ENCODE measurements around the gene KCNK10.

The KCNK10 gene

GRCh38 chr14:88191605-88192004 lies 131.5 kb downstream of the KCNK10 start:
- Histone ChIP-seq H2AFZ (ENCODE audit: low read length) (0 out of 2 replicates have a peak overlapping the region, but pooled peaks have one; percentile 28), H3K9me2 (replicated peaks; ENCODE audit: low read depth, low read length) (no peaks in the 10 kb centered on the region), H3K27me3 (ENCODE audit: insufficient read depth, low read length, poor library complexity, severe bottlenecking) (no peaks in the 10 kb centered on the region), H3K36me3 (ENCODE audit: insufficient read depth, low read length) (no peaks in the 10 kb centered on the region), H3K4me2 (ENCODE audit: low read depth, low read length, poor library complexity, severe bottlenecking) (no peak overlapping the region), H3K79me2 (ENCODE audit: insufficient read depth, low read length) (no peaks in the 10 kb centered on the region), H3K9me3 (ENCODE audit: insufficient read depth, low read depth, low read length) (no peaks in the 10 kb centered on the region), H3F3A (ENCODE audit: low read depth) (no peaks in the 10 kb centered on the region), H3K4me3 (ENCODE audit: low read length, poor library complexity, severe bottlenecking) (no peak overlapping the region), H3K4me1 (ENCODE audit: insufficient read depth, low read length, poor library complexity, severe bottlenecking) (no peaks in the 10 kb centered on the region), H3K9ac (ENCODE audit: low read depth, low read length, poor library complexity, severe bottlenecking) (no peak overlapping the region), H4K20me1 (ENCODE audit: insufficient read depth, low read length, poor library complexity, severe bottlenecking) (no peaks in the 10 kb centered on the region)
- TF ChIP-seq, protein P1, sequence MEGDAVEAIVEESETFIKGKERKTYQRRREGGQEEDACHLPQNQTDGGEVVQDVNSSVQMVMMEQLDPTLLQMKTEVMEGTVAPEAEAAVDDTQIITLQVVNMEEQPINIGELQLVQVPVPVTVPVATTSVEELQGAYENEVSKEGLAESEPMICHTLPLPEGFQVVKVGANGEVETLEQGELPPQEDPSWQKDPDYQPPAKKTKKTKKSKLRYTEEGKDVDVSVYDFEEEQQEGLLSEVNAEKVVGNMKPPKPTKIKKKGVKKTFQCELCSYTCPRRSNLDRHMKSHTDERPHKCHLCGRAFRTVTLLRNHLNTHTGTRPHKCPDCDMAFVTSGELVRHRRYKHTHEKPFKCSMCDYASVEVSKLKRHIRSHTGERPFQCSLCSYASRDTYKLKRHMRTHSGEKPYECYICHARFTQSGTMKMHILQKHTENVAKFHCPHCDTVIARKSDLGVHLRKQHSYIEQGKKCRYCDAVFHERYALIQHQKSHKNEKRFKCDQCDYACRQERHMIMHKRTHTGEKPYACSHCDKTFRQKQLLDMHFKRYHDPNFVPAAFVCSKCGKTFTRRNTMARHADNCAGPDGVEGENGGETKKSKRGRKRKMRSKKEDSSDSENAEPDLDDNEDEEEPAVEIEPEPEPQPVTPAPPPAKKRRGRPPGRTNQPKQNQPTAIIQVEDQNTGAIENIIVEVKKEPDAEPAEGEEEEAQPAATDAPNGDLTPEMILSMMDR (conservative IDR thresholded peaks at IDR 0.05; ENCODE audit: low read length), result no peak
- TF ChIP-seq EZH2phosphoT487 (IDR thresholded peaks at IDR 0.05; ENCODE audit: borderline replicate concordance), result no peak

GRCh38 chr14:88189417-88190191 lies 133.5 kb downstream of the KCNK10 start:
- Histone ChIP-seq H3K4me1 (ENCODE audit: insufficient read depth, low read length, poor library complexity, severe bottlenecking) (no peaks in the 10 kb centered on the region), H2AFZ (ENCODE audit: low read length) (peak overlapping the region; percentile 59), H3K4me3 (ENCODE audit: low read length, poor library complexity, severe bottlenecking) (no peak overlapping the region), H3K4me2 (ENCODE audit: low read depth, low read length, poor library complexity, severe bottlenecking) (peak overlapping the region; percentile 20), H3K27me3 (ENCODE audit: insufficient read depth, low read length, poor library complexity, severe bottlenecking) (no peaks in the 10 kb centered on the region), H3F3A (ENCODE audit: low read depth) (no peaks in the 10 kb centered on the region), H3K36me3 (ENCODE audit: insufficient read depth, low read length) (no peaks in the 10 kb centered on the region), H3K9me3 (ENCODE audit: insufficient read depth, low read depth, low read length) (no peaks in the 10 kb centered on the region), H3K9me2 (replicated peaks; ENCODE audit: low read depth, low read length) (no peaks in the 10 kb centered on the region), H4K20me1 (ENCODE audit: insufficient read depth, low read length, poor library complexity, severe bottlenecking) (no peaks in the 10 kb centered on the region), H3K9ac (ENCODE audit: low read depth, low read length, poor library complexity, severe bottlenecking) (no peak overlapping the region), H3K79me2 (ENCODE audit: insufficient read depth, low read length) (no peaks in the 10 kb centered on the region)
- no peak for TF ChIP-seq EZH2phosphoT487 (IDR thresholded peaks at IDR 0.05; ENCODE audit: borderline replicate concordance)
- TF ChIP-seq, protein P1 (conservative IDR thresholded peaks at IDR 0.05; ENCODE audit: low read length), result peak; percentile 84

- no peak overlapping the region for H3K4me3 ChIP-seq (ENCODE audit: low read length, poor library complexity, severe bottlenecking)
- H3K79me2 ChIP-seq (ENCODE audit: insufficient read depth, low read length), result no peaks in the 10 kb centered on the region
- H3K36me3 ChIP-seq (ENCODE audit: insufficient read depth, low read length), result no peaks in the 10 kb centered on the region
- H3K9ac ChIP-seq (ENCODE audit: low read depth, low read length, poor library complexity, severe bottlenecking), result no peak overlapping the region
- peak overlapping the region; percentile 59 for H2AFZ ChIP-seq (ENCODE audit: low read length)
- TF ChIP-seq, protein P1 (conservative IDR thresholded peaks at IDR 0.05; ENCODE audit: low read length), result no peak
- no peak for TF ChIP-seq EZH2phosphoT487 (IDR thresholded peaks at IDR 0.05; ENCODE audit: borderline replicate concordance)
- no peaks in the 10 kb centered on the region for H3K4me1 ChIP-seq (ENCODE audit: insufficient read depth, low read length, poor library complexity, severe bottlenecking)
- peak overlapping the region; percentile 20 for H3K4me2 ChIP-seq (ENCODE audit: low read depth, low read length, poor library complexity, severe bottlenecking)
- no peaks in the 10 kb centered on the region for H4K20me1 ChIP-seq (ENCODE audit: insufficient read depth, low read length, poor library complexity, severe bottlenecking)
- no peaks in the 10 kb centered on the region for H3K9me2 ChIP-seq (replicated peaks; ENCODE audit: low read depth, low read length)
- no peaks in the 10 kb centered on the region for H3K27me3 ChIP-seq (ENCODE audit: insufficient read depth, low read length, poor library complexity, severe bottlenecking)
- no peaks in the 10 kb centered on the region for H3F3A ChIP-seq (ENCODE audit: low read depth)
- H3K9me3 ChIP-seq (ENCODE audit: insufficient read depth, low read depth, low read length), result no peaks in the 10 kb centered on the region
These were observed 134.2 kb downstream of the KCNK10 start for GRCh38 chr14:88188745-88189416.
